Loucy (cell line): ENCODE results near the gene DBI.

Source experiments
- CTCF ChIP-seq: fragments of 200-600 bp; sonication (generic); conservative IDR thresholded peaks from 2 replicates; pipeline ENCODE4 v1.5.1; 2014; ENCODE audit warnings: mild to moderate bottlenecking, antibody characterized with exemption, low read length
- EZH2phosphoT487 ChIP-seq: fragments of 200-600 bp; IDR thresholded peaks from 2 replicates; pipeline ENCODE4 v1.6.1; 2018; ENCODE audit warnings: antibody characterized with exemption, mild to moderate bottlenecking, moderate library complexity, borderline replicate concordance

GRCh38 chr2:119416299-119416923 lies 49.6 kb downstream of the DBI start:
- TF ChIP-seq CTCF (no peak), EZH2phosphoT487 (no peak)
